PC-9 (cell line): ENCODE data around the gene KRTAP5-1.
"Not testable (repeated sequence)": the region's sequence is repeated elsewhere in the genome, so short reads cannot be mapped to it uniquely, and the experiment has no call there.

Source experiments
- EZH2 ChIP-seq: fragments of 200-600 bp; sonication (generic); IDR thresholded peaks from 2 replicates; pipeline ENCODE4 v1.8.0; 2017; ENCODE audit warnings: antibody characterized with exemption, low read depth
- TF ChIP-seq, protein P1 (sequence below): fragments of 200-600 bp; sonication (generic); conservative IDR thresholded peaks from 2 replicates; pipeline ENCODE4 v1.6.1; 2017; ENCODE audit warnings: mixed run types, antibody characterized with exemption, mild to moderate bottlenecking, moderate library complexity

DNA sequence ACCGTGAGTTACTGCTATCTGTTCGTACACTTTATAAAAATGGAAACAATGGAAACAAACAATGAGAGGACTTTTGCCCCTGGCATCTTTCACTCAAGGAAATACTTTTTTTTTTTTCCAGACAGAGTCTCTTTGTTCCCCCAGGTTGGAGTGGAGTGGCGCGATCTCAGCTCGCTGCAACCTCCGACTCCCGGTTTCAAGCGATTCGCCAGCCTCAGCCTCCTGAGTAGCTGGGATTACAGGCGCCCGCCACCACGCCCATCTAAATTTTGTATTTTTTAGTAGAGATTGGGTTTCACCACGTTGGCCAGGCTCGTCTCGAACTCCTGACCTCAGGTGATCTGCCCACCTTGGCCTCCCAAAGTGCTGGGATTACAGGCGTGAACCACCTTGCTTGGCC is 9.3 kb downstream of the KRTAP5-1 start:
- not testable (repeated sequence) for TF ChIP-seq EZH2
- TF ChIP-seq, protein P1, sequence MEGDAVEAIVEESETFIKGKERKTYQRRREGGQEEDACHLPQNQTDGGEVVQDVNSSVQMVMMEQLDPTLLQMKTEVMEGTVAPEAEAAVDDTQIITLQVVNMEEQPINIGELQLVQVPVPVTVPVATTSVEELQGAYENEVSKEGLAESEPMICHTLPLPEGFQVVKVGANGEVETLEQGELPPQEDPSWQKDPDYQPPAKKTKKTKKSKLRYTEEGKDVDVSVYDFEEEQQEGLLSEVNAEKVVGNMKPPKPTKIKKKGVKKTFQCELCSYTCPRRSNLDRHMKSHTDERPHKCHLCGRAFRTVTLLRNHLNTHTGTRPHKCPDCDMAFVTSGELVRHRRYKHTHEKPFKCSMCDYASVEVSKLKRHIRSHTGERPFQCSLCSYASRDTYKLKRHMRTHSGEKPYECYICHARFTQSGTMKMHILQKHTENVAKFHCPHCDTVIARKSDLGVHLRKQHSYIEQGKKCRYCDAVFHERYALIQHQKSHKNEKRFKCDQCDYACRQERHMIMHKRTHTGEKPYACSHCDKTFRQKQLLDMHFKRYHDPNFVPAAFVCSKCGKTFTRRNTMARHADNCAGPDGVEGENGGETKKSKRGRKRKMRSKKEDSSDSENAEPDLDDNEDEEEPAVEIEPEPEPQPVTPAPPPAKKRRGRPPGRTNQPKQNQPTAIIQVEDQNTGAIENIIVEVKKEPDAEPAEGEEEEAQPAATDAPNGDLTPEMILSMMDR, result not testable (repeated sequence)
